SK-N-SH (cell line): ENCODE results near the gene DDX39B. TPM values are rescaled to one million over a fixed set of nuclear protein-coding genes. Genes with fewer than 3 reads are reported as not detected.

Experiments
- CTCF ChIA-PET: fragments of 300-600, 350-600 bp; formaldehyde crosslinking; extraction: SDS; loops from one replicate; lab custom pipeline; 2021; lab: Yijun Ruan, JAX
- POLR2A ChIA-PET: fragments of 350-600 bp; sonication (Branson Sonifier 250); formaldehyde crosslinking; extraction: SDS; loops from one replicate; lab custom pipeline; 2020; ENCODE audit warnings: antibody characterized with exemption, inconsistent platforms; lab: Yijun Ruan, JAX
- DNase-seq: peaks from one replicate; pipeline ENCODE4 v3.0.0; 2012
- H2AFZ ChIP-seq: fragments of 200-600 bp; sonication (generic); 2 replicates; pipeline ENCODE4 v1.8.1; 2016; ENCODE audit warnings: antibody characterized with exemption, mild to moderate bottlenecking, low read depth
- H3F3A ChIP-seq: fragments of 200-600 bp; sonication (generic); replicated peaks from 2 replicates; pipeline ENCODE3; 2016; ENCODE audit warnings: antibody characterized with exemption, mild to moderate bottlenecking; ENCODE audit not compliant: insufficient read depth
- H3K27ac ChIP-seq, 2 experiments: fragments of 200-500 bp in 1 of 2; fragments of 200-600 bp in 1 of 2; sonication (Bioruptor generic) in 1 of 2; sonication (generic), shearing (Covaris generic) in 1 of 2; 2 replicates each; pipeline versions ENCODE4 v1.5.1 to v1.6.1; 2014 to 2016; ENCODE audit warnings: low read depth in 2 of 2, inconsistent platforms in 1 of 2, low read length in 1 of 2, mild to moderate bottlenecking in 1 of 2, mixed read lengths in 1 of 2
- H3K27me3 ChIP-seq: fragments of 200-600 bp; sonication (generic), shearing (Covaris generic); 2 replicates; pipeline ENCODE4 v1.6.1; 2016; ENCODE audit warnings: mixed run types; ENCODE audit not compliant: insufficient read depth
- H3K36me3 ChIP-seq, 2 experiments: fragments of 200-500 bp in 1 of 2; fragments of 200-600 bp in 1 of 2; sonication (Bioruptor generic) in 1 of 2; sonication (generic) in 1 of 2; replicated peaks in 1 of 2; 2 replicates each; pipeline versions ENCODE3 to v1.5.1; 2014 to 2016; ENCODE audit warnings: low read length in 1 of 2, mild to moderate bottlenecking in 1 of 2; ENCODE audit not compliant: insufficient read depth in 2 of 2, control insufficient read depth in 1 of 2
- H3K4me1 ChIP-seq, 2 experiments: fragments of 200-500 bp in 1 of 2; fragments of 200-600 bp in 1 of 2; sonication (Bioruptor generic) in 1 of 2; sonication (generic), shearing (Covaris generic) in 1 of 2; 2 replicates each; pipeline versions ENCODE4 v1.5.1 to v1.6.1; 2014 to 2016; ENCODE audit warnings: low read depth in 1 of 2, low read length in 1 of 2, mixed run types in 1 of 2; ENCODE audit not compliant: insufficient read depth in 2 of 2, control insufficient read depth in 1 of 2
- H3K4me2 ChIP-seq: fragments of 200-600 bp; sonication (generic), shearing (Covaris generic); 2 replicates; pipeline ENCODE4 v1.6.1; 2017; ENCODE audit warnings: mixed run types
- H3K4me3 ChIP-seq, 2 experiments: fragments of 200-500 bp in 1 of 2; fragments of 200-600 bp in 1 of 2; sonication (Bioruptor generic) in 1 of 2; sonication (generic), shearing (Covaris generic) in 1 of 2; 2 replicates each; pipeline versions ENCODE4 v1.5.1 to v1.8.1; 2014 to 2016; ENCODE audit warnings: low read depth in 2 of 2, inconsistent platforms in 1 of 2, low read length in 1 of 2, mild to moderate bottlenecking in 1 of 2, mixed read lengths in 1 of 2, moderate library complexity in 1 of 2
- H3K79me2 ChIP-seq: fragments of 200-600 bp; sonication (generic); 2 replicates; pipeline ENCODE4 v1.8.1; 2017; ENCODE audit warnings: mild to moderate bottlenecking; ENCODE audit not compliant: insufficient read depth
- H3K9ac ChIP-seq: fragments of 200-600 bp; sonication (generic); 2 replicates; pipeline ENCODE4 v1.6.1; 2017; ENCODE audit warnings: mixed run types
- H3K9me2 ChIP-seq: fragments of 200-600 bp; sonication (generic); 2 replicates; pipeline ENCODE4 v1.6.1; 2017; ENCODE audit warnings: mixed run types
- H3K9me3 ChIP-seq: fragments of 200-600 bp; sonication (generic); 2 replicates; pipeline ENCODE4 v1.6.1; 2017; ENCODE audit warnings: mixed run types, mild to moderate bottlenecking, moderate library complexity
- H4K20me1 ChIP-seq: fragments of 200-600 bp; sonication (generic); 2 replicates; pipeline ENCODE4 v1.6.1; 2017; ENCODE audit warnings: mild to moderate bottlenecking, mixed run types; ENCODE audit not compliant: insufficient read depth
- ELF1 ChIP-seq: IDR thresholded peaks from 2 replicates; pipeline ENCODE4 v1.4.0; 2012
- FOXJ3 ChIP-seq: sonication (generic); formaldehyde crosslinking; IDR thresholded peaks from 2 replicates; pipeline ENCODE4 v1.5.1; 2020; ENCODE audit warnings: mild to moderate bottlenecking, missing genetic modification reagents
- FOXM1 ChIP-seq: IDR thresholded peaks from 2 replicates; pipeline ENCODE4 v1.4.0; 2012; ENCODE audit warnings: low read depth, mild to moderate bottlenecking
- JUND ChIP-seq: IDR thresholded peaks from 2 replicates; pipeline ENCODE4 v1.4.0; 2012
- NFIC ChIP-seq: IDR thresholded peaks from 2 replicates; pipeline ENCODE4 v1.4.0; 2012; ENCODE audit warnings: borderline replicate concordance
- RAD21 ChIP-seq: IDR thresholded peaks from 2 replicates; pipeline ENCODE4 v1.6.1; 2012; ENCODE audit warnings: mild to moderate bottlenecking, low read length
- RFX5 ChIP-seq: IDR thresholded peaks from 2 replicates; pipeline ENCODE4 v1.6.1; 2012; ENCODE audit warnings: mild to moderate bottlenecking, improper control_type of control experiment, low read length
- TEAD4 ChIP-seq: IDR thresholded peaks from 2 replicates; pipeline ENCODE4 v1.4.0; 2012; ENCODE audit warnings: mild to moderate bottlenecking, borderline replicate concordance; ENCODE audit not compliant: insufficient read depth
- YY1 ChIP-seq: IDR thresholded peaks from 2 replicates; pipeline ENCODE4 v1.4.0; 2012; ENCODE audit warnings: low read depth, mild to moderate bottlenecking
- WGBS: methylation state at CpG from one replicate; pipeline ENCODE4 v1.1.6; 2017; ENCODE audit warnings: low lambda C conversion rate; 5-methylcytosine and 5-hydroxymethylcytosine counted together
- polyA plus RNA-seq, 3 experiments: library from polyadenylated mRNA; depleted of rRNA; stranded (reverse); fragments of >200 nt; gene quantifications; 2 replicates each; pipeline ENCODE4 v1.2.3, GENCODE V29; 2012
- TF ChIP-seq, protein P1 (sequence below): IDR thresholded peaks from 2 replicates; pipeline ENCODE4 v1.6.1; 2012; ENCODE audit warnings: mild to moderate bottlenecking, low read depth, low read length, moderate library complexity
- TF ChIP-seq, protein P2 (sequence below): IDR thresholded peaks from 2 replicates; pipeline ENCODE4 v1.4.0; 2012; ENCODE audit warnings: low read depth
- TF ChIP-seq, protein P3 (sequence below): fragments of 150-350 bp; IDR thresholded peaks from 2 replicates; pipeline ENCODE4 v1.6.1; 2017; ENCODE audit warnings: antibody characterized with exemption, low read length, low read depth, borderline replicate concordance
- TF ChIP-seq, protein P4 (sequence below): fragments of 200-600 bp; sonication (generic); IDR thresholded peaks from 2 replicates; pipeline ENCODE4 v1.6.1; 2017; ENCODE audit warnings: antibody characterized with exemption, mild to moderate bottlenecking, moderate library complexity
- TF ChIP-seq, protein P5 (sequence below): fragments of 150-350 bp; IDR thresholded peaks from 2 replicates; pipeline ENCODE4 v1.6.1; 2016; ENCODE audit warnings: mild to moderate bottlenecking, low read depth, low read length

Gene DDX39B
- polyA plus RNA-seq, 1 of the 3 experiments (the other 2 are of a cell fraction) = 502 TPM

DNA sequence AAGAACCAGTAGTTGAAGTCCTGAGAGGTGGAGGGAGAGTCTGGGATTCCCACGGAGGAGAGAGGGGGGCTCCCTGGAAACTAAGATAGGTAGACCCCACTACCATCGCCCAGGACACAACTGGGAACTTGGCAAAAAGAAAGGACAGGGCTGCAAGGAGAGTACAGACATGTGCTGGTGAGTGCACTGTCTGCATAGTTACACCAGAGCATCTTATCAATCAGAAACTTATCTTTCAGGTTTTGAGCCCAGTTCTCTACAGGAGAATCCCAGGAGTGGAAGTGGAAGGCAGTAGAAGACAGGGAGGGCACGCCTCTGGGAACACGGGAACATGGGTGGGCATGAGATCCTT lies 17.8 kb upstream of the DDX39B start:
- POLR2A ChIA-PET = interaction anchor here (0.9 kb wide), 1 partner anchor 9 kb away, joined by 3 read pairs; no protein-coding TSS in a partner anchor
- H2AFZ ChIP-seq = no peak overlapping the region
- H3K9me3 ChIP-seq = no peaks in the 10 kb centered on the region
- peaks cover 16 to 28% of the 10 kb centered on the region in 2 experiments for H3K36me3 ChIP-seq
- no peak overlapping the region; the same call in 1 of the 2 replicates for H3K9ac ChIP-seq
- H3K79me2 ChIP-seq = peaks cover 13% of the 10 kb centered on the region; the same call in 1 of the 2 replicates
- no peak overlapping the region for H3K4me3 ChIP-seq
- H3K4me1 ChIP-seq = peaks cover 0 to 20% of the 10 kb centered on the region in 2 experiments; a peak in 3 of 4 replicates
- H3K27ac ChIP-seq = peak overlapping the region in 1 of 2 experiments; percentile 77; a peak in 2 of 4 replicates
- DNase-seq = no peak
- TF ChIP-seq, protein P1, sequence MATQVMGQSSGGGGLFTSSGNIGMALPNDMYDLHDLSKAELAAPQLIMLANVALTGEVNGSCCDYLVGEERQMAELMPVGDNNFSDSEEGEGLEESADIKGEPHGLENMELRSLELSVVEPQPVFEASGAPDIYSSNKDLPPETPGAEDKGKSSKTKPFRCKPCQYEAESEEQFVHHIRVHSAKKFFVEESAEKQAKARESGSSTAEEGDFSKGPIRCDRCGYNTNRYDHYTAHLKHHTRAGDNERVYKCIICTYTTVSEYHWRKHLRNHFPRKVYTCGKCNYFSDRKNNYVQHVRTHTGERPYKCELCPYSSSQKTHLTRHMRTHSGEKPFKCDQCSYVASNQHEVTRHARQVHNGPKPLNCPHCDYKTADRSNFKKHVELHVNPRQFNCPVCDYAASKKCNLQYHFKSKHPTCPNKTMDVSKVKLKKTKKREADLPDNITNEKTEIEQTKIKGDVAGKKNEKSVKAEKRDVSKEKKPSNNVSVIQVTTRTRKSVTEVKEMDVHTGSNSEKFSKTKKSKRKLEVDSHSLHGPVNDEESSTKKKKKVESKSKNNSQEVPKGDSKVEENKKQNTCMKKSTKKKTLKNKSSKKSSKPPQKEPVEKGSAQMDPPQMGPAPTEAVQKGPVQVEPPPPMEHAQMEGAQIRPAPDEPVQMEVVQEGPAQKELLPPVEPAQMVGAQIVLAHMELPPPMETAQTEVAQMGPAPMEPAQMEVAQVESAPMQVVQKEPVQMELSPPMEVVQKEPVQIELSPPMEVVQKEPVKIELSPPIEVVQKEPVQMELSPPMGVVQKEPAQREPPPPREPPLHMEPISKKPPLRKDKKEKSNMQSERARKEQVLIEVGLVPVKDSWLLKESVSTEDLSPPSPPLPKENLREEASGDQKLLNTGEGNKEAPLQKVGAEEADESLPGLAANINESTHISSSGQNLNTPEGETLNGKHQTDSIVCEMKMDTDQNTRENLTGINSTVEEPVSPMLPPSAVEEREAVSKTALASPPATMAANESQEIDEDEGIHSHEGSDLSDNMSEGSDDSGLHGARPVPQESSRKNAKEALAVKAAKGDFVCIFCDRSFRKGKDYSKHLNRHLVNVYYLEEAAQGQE = no peak
- TF ChIP-seq RFX5 = no peak
- no peak for TF ChIP-seq NFIC
- TF ChIP-seq YY1 = no peak
- TF ChIP-seq, protein P2, sequence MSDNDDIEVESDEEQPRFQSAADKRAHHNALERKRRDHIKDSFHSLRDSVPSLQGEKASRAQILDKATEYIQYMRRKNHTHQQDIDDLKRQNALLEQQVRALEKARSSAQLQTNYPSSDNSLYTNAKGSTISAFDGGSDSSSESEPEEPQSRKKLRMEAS = no peak
- TF ChIP-seq, protein P3, sequence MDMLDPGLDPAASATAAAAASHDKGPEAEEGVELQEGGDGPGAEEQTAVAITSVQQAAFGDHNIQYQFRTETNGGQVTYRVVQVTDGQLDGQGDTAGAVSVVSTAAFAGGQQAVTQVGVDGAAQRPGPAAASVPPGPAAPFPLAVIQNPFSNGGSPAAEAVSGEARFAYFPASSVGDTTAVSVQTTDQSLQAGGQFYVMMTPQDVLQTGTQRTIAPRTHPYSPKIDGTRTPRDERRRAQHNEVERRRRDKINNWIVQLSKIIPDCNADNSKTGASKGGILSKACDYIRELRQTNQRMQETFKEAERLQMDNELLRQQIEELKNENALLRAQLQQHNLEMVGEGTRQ = no peak
- no peak for TF ChIP-seq FOXM1
- TF ChIP-seq, protein P4, sequence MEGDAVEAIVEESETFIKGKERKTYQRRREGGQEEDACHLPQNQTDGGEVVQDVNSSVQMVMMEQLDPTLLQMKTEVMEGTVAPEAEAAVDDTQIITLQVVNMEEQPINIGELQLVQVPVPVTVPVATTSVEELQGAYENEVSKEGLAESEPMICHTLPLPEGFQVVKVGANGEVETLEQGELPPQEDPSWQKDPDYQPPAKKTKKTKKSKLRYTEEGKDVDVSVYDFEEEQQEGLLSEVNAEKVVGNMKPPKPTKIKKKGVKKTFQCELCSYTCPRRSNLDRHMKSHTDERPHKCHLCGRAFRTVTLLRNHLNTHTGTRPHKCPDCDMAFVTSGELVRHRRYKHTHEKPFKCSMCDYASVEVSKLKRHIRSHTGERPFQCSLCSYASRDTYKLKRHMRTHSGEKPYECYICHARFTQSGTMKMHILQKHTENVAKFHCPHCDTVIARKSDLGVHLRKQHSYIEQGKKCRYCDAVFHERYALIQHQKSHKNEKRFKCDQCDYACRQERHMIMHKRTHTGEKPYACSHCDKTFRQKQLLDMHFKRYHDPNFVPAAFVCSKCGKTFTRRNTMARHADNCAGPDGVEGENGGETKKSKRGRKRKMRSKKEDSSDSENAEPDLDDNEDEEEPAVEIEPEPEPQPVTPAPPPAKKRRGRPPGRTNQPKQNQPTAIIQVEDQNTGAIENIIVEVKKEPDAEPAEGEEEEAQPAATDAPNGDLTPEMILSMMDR = no peak
- no peak for TF ChIP-seq FOXJ3 (CRISPR knock-in tag)
- TF ChIP-seq TEAD4 = no peak
- TF ChIP-seq, protein P5, sequence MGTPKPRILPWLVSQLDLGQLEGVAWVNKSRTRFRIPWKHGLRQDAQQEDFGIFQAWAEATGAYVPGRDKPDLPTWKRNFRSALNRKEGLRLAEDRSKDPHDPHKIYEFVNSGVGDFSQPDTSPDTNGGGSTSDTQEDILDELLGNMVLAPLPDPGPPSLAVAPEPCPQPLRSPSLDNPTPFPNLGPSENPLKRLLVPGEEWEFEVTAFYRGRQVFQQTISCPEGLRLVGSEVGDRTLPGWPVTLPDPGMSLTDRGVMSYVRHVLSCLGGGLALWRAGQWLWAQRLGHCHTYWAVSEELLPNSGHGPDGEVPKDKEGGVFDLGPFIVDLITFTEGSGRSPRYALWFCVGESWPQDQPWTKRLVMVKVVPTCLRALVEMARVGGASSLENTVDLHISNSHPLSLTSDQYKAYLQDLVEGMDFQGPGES = no peak
- TF ChIP-seq RAD21 = no peak
- no peak for TF ChIP-seq ELF1
- no peak for TF ChIP-seq JUND
- WGBS = 80% methylated on average over 4 of the region's 4 CpGs
- CTCF ChIA-PET = interaction anchor here (1.5 to 5.7 kb wide), 3 partner anchors 11 to 39 kb away, joined by 3 to 29 read pairs (median 5); partner anchors contain the start of gene LTB
- peak overlapping the region; percentile 66; the same call in 1 of the 2 replicates for H3K4me2 ChIP-seq
- peaks cover 33% of the 10 kb centered on the region for H3F3A ChIP-seq
- no peaks in the 10 kb centered on the region for H4K20me1 ChIP-seq
- no peaks in the 10 kb centered on the region for H3K27me3 ChIP-seq
- no peaks in the 10 kb centered on the region for H3K9me2 ChIP-seq
